GM19035 (cell line): ENCODE data around the gene CEP78.
"Not testable (repeated sequence)": the region's sequence is repeated elsewhere in the genome, so short reads cannot be mapped to it uniquely, and the experiment has no call there.

Experiments
- ATAC-seq: cut with Tn5 transposase; IDR thresholded peaks from one replicate; pipeline ENCODE4 v1.9.1; 2021; ENCODE audit not compliant: unreplicated experiment

CEP78 gene

DNA sequence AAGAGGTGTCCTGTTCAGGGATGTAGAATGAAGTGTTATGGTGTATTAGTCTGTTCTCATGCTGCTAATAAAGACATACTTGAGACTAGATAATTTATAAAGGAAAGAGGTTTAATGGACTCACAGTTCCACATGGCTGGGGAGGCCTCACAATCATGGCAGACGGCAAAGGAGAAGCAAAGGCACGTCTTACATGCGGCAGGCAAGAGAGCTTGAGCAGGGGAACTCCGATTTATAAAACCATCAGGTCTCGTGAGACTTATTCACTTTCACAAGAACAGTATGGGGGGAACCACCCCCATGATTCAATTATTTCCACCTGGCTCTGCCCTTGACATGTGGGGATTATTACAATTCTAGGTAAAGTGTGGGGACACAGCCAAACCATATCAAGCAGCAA lies 3.4 kb upstream of the CEP78 start:
- ATAC-seq, result not testable (repeated sequence)

DNA sequence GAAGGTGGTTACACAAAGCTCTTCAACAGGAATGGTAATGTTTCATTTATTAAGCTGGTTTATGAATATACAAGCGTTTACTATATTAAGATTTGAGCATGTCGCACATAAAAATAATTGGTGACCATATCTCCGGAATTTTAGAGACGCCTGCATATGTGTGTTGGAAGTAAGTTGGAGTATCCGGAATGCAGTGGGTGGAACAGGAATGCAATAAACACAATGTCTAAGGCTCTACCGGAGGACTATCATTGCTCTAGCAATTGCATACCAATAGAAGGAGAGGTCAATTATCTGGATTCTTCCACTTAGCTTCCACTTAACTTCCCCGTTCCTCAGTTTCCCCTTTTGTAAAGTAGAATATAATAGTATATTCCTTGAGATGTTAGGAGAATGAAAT lies 1.1 kb upstream of the CEP78 start:
- ATAC-seq, result no peak

DNA sequence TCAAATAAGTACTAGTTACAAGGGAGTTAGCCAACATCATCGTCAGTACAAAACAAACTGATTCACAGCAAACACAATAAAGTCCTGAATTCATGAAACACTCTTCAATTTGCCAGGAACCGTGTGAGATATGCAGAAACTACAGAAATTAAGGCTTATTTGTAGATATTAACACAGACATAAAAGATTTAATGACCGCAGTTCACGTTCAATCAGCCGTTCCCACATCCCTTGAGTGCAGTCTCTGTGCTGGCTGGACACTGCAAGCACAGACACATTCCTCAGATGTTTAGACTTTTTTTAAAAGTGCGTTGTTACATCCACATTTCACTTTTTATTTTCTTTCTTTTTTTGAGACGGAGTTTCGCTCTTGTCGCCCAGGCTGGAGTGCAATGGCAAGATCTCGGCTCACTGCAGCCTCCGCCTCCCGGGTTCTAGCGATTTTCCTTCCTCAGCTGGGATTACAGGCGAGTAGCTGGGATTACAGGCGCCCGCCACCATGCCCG lies 566 bp upstream of the CEP78 start:
- ATAC-seq, result no peak

DNA sequence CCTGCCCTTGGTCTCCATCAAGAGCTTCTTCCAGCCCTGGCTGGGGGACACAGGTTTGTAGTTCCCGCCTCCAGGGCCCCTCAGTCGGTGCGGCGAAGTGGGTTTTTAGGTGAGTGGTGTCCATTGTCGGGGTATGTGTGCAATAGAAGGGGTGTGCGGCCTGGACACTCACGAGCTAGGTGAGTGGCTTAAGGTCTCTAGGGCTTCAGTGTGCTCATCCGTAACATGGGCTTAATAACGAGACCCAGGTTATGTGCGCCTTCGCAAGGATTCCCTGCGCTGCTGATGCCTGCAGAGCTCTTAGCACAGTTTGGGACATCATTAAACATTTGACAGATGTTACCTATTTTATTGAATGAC lies 656 bp downstream of the CEP78 start:
- peak; percentile 30 for ATAC-seq

DNA sequence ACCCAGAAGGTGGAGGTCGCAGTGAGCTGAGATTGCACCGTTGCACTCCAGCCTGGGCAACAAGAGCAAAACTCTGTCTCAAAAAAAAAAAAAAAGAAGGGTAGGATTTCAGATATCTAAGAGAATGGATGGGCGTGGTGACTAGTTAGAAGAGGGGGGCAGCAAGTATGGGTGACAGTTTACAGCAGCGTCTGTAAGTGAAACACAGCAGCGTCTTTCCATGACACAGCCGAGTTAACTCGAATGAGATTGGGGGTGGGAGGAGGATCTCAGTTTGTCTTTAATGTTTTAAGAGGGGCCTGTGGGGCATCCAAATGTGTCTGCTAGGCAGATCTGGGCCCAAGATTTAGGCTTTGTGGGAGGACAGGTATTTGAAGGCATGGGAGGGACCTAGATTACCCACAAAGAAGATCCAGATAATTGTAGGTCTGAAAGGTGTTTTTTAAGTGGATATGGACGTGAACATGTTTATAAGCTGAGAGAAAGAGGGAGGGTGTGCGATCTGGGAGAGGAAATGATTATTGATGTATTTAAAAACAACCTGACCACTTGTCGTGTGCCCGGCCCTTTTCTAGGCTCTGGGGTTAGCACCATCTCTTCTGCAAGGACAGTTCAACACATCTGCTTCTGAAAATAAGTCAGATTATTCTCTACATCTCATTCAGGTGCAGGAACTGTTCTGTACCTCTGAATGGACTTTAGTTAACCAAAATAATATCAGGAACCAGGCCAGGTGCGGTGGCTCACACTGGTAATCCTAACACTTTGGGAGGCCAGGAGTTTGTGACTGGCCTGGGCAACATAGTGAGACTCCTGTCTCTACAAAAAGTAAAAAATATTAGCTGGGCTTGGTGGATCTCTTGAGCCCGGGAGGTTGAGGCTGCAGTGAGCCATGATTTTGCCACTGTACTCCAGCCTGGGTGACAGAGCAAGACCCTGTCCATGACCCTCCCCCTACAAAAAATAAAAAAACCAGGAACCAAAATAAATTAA lies 2.5 kb downstream of the CEP78 start:
- no peak for ATAC-seq

DNA sequence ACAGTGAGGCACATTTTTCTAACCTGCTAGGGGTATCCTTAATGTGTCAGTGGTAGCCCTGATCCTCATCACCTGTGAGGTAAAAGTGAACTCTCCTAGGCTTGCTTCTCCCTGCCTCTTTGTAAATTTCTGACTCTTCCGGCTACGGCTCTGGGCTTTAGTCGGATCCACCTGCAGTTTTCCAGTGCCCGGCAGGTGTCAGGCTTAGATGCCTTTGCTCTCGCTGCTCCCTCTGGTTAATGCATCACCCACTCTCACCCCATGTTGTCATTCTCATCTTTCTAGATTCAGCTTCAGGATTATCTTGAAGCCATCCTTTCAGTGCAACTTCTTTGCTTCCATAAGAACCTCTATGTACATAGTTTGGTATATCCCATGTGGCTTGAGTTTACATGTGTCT lies 3.6 kb downstream of the CEP78 start:
- no peak for ATAC-seq

DNA sequence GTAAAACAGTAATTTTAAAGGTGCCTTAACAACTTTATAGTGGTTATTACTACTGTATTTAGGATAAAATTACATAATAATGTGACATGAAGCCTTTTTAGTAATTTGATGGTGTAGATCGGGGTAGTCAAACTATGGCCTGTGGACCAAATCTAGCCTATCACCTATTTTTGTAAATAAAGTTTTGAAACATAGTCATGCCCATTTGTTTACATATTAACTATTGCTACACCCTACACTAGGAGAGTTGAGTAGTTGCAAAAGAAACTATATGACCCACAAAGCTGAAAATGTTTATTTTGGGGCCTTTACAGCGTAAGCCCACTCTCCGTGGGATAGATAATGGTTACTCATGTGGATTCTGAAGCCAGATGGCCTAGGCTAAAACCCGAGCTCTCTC lies 6.2 kb downstream of the CEP78 start:
- no peak for ATAC-seq

DNA sequence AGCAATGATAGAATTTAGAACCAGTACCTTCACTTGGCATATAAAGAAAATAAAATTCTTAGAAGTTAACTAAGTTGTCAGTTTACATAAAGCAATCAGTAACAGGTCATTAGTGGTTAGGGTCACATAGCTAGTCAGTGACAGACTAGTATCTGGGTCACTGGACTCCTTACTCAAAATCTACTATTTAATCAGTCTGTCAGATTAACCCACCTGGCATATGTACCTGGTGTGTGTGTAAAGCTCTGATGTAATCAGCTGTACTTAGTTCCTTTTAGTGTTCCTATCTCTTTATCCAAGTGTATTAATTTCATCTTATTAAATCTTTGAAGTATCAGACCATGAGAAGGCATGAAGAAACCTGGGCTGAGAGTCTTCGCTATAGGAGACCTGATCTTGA lies 7.3 kb downstream of the CEP78 start:
- ATAC-seq, result no peak

DNA sequence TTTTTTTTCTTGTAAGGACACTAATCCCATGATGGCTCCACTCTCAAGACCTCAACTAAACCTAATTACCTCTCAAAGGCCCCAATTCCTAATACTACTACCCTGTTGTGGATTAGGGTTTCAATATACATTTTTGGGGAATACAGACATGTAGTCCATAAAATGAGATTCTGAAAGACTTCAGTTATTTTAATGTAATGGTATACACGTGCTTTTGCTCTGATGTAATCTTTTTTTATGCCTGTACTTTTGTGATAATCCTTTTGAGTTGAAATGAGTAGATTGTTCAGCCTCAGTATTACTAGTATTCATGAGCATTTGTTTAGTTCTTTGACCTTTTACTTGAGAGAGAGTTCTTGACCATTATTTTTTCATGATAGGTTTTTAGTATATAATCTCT lies 9.5 kb downstream of the CEP78 start:
- ATAC-seq, result no peak

DNA sequence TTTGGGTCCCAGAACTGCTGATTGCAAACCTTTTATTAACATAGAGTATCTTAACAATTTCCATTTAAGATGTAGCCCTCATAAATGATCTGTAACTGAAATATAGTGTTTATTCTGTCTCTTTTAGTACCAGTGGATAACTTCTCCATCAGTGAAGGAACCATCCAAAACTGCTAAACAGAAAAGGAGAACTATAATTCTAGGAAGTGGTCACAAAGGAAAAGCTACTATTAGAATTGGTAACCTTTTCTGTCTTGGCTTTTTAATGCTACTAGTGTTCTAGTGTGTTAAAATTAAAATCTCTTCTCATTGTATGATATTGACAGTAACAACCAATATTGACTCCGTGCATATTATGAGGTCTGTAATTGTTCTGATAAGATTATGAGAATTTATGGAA lies 12.8 kb downstream of the CEP78 start:
- ATAC-seq, result no peak

DNA sequence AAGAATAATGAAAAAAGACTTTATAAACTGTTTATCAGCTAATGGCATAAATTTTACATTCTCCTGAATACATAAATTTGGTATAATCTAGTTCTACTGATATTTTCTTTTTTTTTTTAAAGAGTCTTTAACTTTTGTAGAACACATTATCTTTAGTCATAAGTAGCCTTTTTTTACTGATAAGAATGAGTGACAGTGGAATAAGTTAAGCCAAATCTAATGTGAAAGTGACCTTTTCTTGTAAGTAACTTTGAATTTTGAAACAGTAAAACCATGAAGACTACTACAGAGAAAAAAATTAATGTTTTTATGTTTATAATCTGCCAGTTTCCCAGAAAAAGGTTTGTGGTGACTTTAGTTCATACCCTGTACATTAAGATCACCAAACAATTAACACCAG lies 13.7 kb downstream of the CEP78 start:
- ATAC-seq, result no peak

DNA sequence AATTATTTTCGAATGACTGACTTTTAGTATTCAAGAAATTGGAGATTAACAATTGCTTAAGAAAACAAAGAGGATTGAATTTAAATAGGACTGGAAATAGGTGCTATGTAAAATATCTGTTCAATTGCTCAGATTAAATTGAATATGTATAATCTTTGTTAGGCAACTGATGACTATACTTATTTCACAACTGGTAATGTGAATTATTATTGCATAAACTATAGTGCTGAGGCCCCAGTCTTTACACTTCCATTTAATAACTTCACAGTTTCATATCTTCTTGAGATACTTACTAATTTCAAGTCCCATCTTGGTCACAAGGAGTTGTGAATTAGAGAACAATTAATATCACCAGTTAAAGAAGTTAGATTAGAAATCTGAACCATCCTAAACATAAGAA lies 16.7 kb downstream of the CEP78 start:
- no peak for ATAC-seq

DNA sequence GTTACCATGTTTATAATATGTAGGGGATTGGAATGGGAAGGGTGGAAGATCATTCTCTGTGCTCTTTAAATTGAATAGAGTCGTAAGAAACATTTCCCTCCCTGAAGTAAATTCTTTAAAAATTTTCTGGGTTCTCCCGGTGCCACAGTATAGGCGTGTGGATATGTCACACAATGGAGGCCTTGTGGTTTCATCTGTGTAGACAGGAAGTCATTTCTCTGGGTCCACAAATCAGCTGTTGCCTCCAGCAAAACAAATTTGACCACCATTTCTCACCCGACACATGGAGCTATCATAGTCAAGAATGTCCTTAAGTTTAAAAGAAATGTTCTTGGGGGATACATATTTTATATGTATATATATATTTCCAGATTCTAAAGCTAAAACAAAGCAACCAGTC lies 17.4 kb downstream of the CEP78 start:
- ATAC-seq, result no peak

DNA sequence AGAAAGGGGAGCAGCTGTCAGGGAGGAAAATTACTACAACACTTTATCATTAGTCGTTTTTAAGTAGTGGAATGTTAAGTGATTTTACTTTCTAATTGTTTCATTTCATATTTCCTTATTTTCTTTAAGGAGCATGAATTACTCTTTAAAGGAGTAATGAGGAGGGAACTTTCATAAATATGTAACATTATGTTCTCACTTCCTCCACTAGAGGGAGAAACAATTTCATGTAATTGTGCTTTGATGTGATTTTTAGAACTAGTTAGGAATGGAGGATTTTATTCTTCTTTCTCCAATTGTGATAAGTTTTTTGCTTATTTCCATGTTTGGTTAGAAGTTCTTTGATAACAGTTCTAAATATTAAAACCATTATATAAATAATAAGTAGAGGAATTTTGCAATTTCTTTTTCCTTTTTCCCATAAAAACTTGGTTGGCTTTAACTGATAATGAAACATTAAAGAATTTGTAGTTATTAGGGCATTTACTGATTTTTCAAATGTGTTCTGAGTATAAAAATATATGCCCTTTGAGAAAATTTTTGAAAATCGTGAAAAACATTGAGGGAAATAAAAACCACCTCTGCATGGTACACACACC lies 25.6 kb downstream of the CEP78 start:
- peak; percentile 75 for ATAC-seq

DNA sequence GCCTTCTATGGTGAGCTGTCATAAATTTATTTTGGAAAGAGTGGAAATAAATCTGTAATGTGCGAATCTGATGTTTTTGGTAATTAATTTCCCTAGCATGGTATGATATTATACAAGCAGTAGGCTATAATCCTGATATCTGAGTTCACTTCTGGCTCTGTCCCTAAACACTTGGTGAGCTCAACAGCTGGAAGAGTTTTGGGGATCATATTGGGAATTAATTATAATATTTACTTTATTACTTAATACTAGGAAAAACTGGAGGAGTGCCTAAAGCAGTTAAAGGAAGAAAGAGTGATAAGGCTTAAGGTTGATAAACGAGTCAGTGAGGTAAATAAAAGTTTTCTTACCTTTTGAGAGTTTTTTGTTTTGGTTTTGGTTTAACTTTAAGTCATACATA lies 26.8 kb downstream of the CEP78 start:
- ATAC-seq, result no peak

DNA sequence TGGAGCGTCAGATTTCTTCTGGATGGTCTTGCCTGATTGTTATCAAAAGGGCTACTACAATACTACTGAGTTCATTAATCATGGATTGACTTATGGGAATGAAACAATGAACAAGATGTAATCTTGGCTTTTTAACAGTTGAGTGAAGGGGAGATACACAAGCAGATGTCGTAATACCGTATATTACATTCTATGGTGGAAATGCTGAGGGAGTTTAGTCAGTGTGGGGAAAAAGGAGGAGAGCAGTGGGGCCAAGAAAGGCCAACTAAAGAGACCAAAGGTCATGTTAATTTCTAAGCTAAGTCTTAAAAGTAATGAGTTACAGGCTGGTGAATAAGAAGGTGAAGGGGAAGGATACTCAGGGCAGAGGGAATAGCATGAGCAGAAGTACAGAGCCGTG lies 32.0 kb downstream of the CEP78 start:
- ATAC-seq, result no peak

DNA sequence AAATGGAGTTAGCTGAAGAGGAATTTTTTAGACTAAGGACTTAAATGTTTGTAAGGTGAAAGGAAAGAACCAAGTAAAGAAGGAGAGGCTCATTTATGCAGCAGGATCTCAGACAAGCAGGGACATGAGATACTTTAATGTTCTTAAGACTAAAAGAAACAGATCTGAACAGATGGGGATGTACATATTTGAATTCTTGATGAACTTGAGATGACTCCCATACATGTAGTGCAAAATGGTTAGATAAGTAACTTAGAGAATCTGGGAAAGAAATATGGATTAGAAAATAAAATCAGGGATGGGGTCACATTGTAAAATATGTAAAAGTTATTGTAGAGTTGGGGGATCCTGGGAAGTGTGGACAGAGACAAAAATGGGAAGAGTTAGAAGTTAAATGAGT lies 33.9 kb downstream of the CEP78 start:
- ATAC-seq, result no peak

DNA sequence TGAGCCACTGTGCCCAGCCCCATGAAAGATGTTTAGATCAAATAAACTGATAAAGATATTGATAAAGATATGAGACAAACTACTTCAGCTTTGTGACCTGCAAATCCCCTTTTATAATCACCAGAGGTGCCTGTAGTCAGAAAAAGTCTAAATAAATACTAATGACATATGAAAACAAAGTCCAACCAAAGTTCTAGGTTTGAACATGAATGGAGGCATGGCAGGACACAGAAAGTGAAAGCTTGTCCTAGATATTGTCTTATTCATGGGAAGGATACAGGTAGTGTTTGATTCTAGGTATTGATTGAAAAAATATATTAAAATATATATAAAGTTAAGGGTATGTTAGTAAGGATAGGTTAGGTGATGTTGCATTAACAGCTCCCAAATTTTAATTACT lies 36.4 kb downstream of the CEP78 start:
- ATAC-seq, result no peak

DNA sequence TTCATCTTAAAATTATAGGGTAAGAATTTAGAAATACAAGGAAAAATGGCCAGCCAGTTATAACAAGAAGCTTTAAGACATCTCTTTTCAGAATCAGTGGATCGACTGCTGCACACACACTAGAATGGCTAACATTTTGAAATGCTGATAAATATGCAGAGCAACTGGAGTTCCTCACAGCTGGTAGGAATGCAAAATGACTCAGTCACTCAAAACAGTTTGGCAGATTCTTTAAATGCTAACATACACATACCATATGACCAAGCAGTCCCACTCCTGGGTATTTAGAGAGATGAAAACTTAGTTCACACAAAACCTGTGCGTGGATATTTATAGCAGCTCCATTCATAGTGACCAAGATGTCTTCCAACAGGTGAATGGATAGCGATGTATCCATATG lies 37.9 kb downstream of the CEP78 start:
- no peak for ATAC-seq

DNA sequence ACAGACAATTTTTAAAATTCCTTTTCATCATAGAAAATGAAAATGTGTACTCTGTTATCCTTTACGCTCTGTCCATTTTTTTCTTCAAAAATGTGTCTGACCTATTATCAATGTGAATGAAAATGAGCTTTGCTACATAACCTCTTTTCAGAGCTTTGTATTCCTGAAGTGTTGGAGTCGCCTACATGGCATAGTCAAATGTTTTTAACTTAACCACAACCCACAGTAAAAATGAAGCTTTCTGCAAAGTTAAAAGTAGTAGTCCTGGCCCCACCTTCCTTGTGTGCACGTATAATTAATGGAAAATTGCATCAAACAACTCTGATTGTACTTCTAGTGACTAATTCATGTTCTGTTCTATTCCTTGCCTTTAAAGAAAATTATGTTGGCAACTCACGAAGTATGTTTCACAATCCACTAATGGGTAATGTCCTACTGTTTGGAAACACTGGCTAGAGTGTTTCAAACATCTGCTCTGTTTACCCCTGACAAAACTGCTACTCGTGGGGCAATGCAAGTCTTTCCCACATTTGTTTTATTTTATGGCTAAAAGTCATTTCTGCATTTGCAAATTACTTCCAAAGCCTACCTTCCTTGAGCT lies 42.4 kb downstream of the CEP78 start:
- no peak for ATAC-seq

DNA sequence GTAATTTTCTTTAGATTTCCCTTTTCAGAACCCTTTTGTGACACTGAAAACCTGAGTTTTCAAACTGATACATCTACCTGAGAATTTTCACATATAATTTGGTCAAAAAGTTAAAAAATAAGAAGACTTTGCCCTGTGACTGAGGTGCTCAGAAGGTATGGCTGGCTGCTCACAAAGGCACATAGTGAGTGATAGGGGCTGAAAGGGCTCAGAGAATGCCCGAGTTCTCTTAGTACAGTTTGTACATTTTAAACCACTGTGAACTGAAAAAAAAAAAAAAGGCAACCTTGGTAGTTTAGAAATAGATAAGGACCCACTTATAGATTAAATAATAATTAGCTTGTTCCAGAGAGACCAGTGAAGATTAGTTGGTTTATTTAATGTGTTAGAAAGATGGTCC lies 42.9 kb downstream of the CEP78 start:
- no peak for ATAC-seq
